Stomach (tissue), 9 donors: ENCODE measurements around the gene CETP. TPM values are rescaled to one million over a fixed set of nuclear protein-coding genes. Genes with fewer than 3 reads are reported as not detected.

ENCODE experiments used
- DNase-seq, 2 donors: peaks; one replicate each; pipeline versions ENCODE4 v3.0.0 to v3.0.0-alpha.2; 2013 to 2019
- H3K27ac ChIP-seq, 5 donors: fragments of 200-600 bp in 4 of 5; sonication (generic) in 4 of 5; one replicate each; pipeline ENCODE4 v1.5.1; 2013 to 2019; ENCODE audit warnings: mild to moderate bottlenecking in 1 of 5, moderate library complexity in 1 of 5
- H3K27me3 ChIP-seq, 3 donors: fragments of 200-600 bp; sonication (generic); one replicate each; pipeline ENCODE4 v1.5.1; 2017 to 2019; ENCODE audit warnings: mixed run types in 1 of 3
- H3K36me3 ChIP-seq, 4 donors: fragments of 200-600 bp; sonication (generic); 1 replicate in 3 of 4; 2 replicates in 1 of 4; pipeline ENCODE4 v1.5.1; 2016 to 2019
- H3K4me1 ChIP-seq, 4 donors: fragments of 200-600 bp; sonication (generic); one replicate each; pipeline ENCODE4 v1.5.1; 2016 to 2019
- H3K4me3 ChIP-seq, 4 donors: fragments of 200-600 bp; sonication (generic) in 3 of 4; one replicate each; pipeline ENCODE4 v1.5.1; 2016 to 2019; ENCODE audit warnings: mild to moderate bottlenecking in 1 of 4
- H3K9me3 ChIP-seq, 4 donors: fragments of 200-600 bp; sonication (generic); one replicate each; pipeline ENCODE4 v1.5.1; 2016 to 2019
- EP300 ChIP-seq: sonication (generic); formaldehyde crosslinking; IDR thresholded peaks from one replicate; pipeline ENCODE4 v1.6.1; 2017; ENCODE audit warnings: antibody characterized with exemption
- POLR2A ChIP-seq, 4 donors: fragments of 450-650 bp; IDR thresholded peaks; one replicate each; pipeline ENCODE4 v1.6.1; 2016; ENCODE audit warnings: antibody characterized with exemption in 4 of 4, control low read depth in 2 of 4, mild to moderate bottlenecking in 1 of 4, moderate library complexity in 1 of 4
- POLR2AphosphoS5 ChIP-seq, 3 donors: sonication (generic); formaldehyde crosslinking; IDR thresholded peaks; one replicate each; pipeline ENCODE4 v1.6.1; 2016; ENCODE audit warnings: antibody characterized with exemption in 3 of 3
- whole genome bisulfite sequencing, 5 donors: extraction: QIAGEN DNeasy Blood & Tissue Kit in 3 of 5; methylation state at CpG; one replicate each; pipeline versions ENCODE4 v1.1.5 to v1.1.7; 2013 to 2018; 5-methylcytosine and 5-hydroxymethylcytosine counted together
- intact Hi-C: fragments of 100-400 bp; cut with DNase I; formaldehyde crosslinking; loops from one replicate; pipeline ENCODE4 v1.15.1; 2023; ENCODE audit warnings: low total_unique reads
- polyA plus RNA-seq, 3 donors: library from polyadenylated mRNA; stranded (reverse); fragments of 200-250 nt; gene quantifications; one replicate each; pipeline ENCODE4 v1.2.3, GENCODE V29; 2013
- total RNA-seq, 5 donors: library from RNA; depleted of rRNA; stranded (reverse); fragments of >200 nt; gene quantifications; one replicate each; pipeline versions ENCODE4 v1.1.0 to v1.2.3, GENCODE V29; 2014 to 2016
- TF ChIP-seq, protein P1 (sequence below), 7 experiments: fragments of 450-650 bp in 4 of 7; fragments of 200-600 bp in 3 of 7; sonication (generic) in 3 of 7; IDR thresholded peaks; one replicate each; pipeline ENCODE4 v1.5.1; 2016 to 2019; ENCODE audit warnings: antibody characterized with exemption in 7 of 7, control low read depth in 2 of 7, mild to moderate bottlenecking in 1 of 7
- donor health status: healthy with polysubstance abuse.
- donor health status: Bipolar disorder and iron deficiency.
- donor health status: healthy.

CETP gene
- total and polyA plus RNA-seq, 8 donors: 0.18 to 2.9 (median 0.32) TPM; not detected in 4

DNA sequence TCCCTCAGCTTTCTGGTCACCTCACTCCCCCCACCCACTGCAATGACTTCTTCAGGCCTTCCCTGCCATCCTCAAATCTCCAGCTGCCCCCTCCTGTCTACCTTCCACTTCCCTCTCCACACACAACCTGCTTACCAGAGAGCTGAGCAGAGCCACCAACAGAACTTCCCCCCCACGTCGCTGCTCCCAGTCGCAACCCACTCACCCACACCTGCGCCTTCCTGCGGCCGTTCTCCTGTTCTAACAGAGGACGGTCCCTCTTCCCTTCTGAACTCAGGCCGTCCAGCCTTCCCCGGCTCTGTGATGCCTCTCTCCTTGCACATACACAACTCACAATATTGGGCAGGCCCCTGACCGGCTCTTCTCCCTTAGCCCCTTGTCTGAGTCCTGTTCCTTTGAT lies 14.0 kb downstream of the CETP start:
- intact Hi-C loops: no loop called here
- no peak for DNase-seq
- 83 to 95% (median 88%) methylated on average over 10 of the region's 10 CpGs for WGBS, 5 donors

DNA sequence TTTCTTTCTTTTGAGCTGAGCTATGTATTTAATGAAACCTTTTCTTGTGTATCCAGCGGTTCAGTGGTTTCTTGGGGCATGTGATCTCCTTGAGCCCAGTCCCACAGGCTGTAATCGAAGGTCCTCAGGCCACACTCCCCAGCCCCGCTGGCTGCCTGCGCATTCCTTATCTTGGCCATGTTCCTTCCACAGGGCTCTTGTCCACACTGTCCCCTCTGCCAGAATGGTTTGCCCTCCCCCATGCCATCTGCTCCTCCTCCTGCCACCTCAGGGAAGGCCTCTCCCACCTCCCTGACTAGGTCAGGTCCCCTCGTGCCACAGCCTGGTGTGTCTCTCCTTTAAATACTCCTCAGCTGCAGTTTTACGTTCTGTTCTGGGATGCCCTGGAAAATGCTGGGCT lies 15.5 kb downstream of the CETP start:
- no peaks in the 10 kb centered on the region for H3K9me3 ChIP-seq
- H3K27ac ChIP-seq: no peak overlapping the region
- H3K27me3 ChIP-seq: no peaks in the 10 kb centered on the region
- WGBS, 5 donors: 69 to 91% (median 81%) methylated on average over 6 of the region's 6 CpGs
- H3K4me1 ChIP-seq: peaks cover 0 to 4% (median 0%) of the 10 kb centered on the region in 4 donors
- TF ChIP-seq, protein P1, sequence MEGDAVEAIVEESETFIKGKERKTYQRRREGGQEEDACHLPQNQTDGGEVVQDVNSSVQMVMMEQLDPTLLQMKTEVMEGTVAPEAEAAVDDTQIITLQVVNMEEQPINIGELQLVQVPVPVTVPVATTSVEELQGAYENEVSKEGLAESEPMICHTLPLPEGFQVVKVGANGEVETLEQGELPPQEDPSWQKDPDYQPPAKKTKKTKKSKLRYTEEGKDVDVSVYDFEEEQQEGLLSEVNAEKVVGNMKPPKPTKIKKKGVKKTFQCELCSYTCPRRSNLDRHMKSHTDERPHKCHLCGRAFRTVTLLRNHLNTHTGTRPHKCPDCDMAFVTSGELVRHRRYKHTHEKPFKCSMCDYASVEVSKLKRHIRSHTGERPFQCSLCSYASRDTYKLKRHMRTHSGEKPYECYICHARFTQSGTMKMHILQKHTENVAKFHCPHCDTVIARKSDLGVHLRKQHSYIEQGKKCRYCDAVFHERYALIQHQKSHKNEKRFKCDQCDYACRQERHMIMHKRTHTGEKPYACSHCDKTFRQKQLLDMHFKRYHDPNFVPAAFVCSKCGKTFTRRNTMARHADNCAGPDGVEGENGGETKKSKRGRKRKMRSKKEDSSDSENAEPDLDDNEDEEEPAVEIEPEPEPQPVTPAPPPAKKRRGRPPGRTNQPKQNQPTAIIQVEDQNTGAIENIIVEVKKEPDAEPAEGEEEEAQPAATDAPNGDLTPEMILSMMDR (IDR thresholded peaks at IDR 0.05): no peak
- TF ChIP-seq POLR2A (IDR thresholded peaks at IDR 0.05): no peak
- TF ChIP-seq EP300: no peak
- no peak for TF ChIP-seq POLR2AphosphoS5 (IDR thresholded peaks at IDR 0.05)
- no peaks in the 10 kb centered on the region for H3K36me3 ChIP-seq
- DNase-seq: no peak
- H3K4me3 ChIP-seq: no peak overlapping the region
- intact Hi-C loops: no loop called here

More for the DNA sequence above, 14.0 kb downstream of the CETP start:
- H3K27me3 ChIP-seq: peaks cover 0 to 5% (median 0%) of the 10 kb centered on the region in 3 donors
- H3K4me3 ChIP-seq: no peak overlapping the region
- H3K4me1 ChIP-seq: peaks cover 0 to 4% (median 0%) of the 10 kb centered on the region in 4 donors
- H3K9me3 ChIP-seq: no peaks in the 10 kb centered on the region
- H3K27ac ChIP-seq: no peak overlapping the region
- TF ChIP-seq POLR2AphosphoS5 (IDR thresholded peaks at IDR 0.05) (no peak), POLR2A (IDR thresholded peaks at IDR 0.05) (no peak), EP300 (no peak)
- TF ChIP-seq, protein P1 (IDR thresholded peaks at IDR 0.05): no peak
- H3K36me3 ChIP-seq: no peaks in the 10 kb centered on the region

DNA sequence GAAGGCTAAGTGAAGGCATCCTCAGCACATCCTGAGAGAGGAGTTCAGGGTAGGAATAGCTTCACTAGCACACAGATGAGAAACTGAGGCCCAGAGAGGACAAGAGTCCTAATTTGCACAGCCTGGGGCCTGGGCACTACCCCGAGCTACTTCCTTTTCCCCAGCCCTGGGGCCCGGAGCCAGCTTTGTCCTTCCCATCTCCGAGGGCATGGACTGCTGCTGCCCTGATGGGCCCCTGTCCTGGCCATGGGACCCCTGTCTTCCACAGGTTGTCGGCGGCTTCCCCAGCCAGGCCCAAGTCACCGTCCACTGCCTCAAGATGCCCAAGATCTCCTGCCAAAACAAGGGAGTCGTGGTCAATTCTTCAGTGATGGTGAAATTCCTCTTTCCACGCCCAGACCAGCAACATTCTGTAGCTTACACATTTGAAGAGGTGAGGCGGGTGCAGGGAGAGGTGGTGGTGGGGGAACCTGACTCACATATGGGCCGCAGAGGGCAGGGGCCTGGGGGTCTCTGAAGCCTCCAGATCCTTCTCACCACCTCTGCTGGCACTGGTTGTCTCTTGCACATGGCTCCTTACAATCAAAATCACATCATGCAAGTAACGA lies 16.2 kb downstream of the CETP start:
- no peak overlapping the region for H3K27ac ChIP-seq
- H3K9me3 ChIP-seq: no peaks in the 10 kb centered on the region
- no peak overlapping the region for H3K4me3 ChIP-seq
- WGBS, 5 donors: 90 to 93% (median 92%) methylated on average over 11 of the region's 11 CpGs
- intact Hi-C loops: no loop called here
- no peaks in the 10 kb centered on the region for H3K36me3 ChIP-seq
- DNase-seq: no peak
- H3K27me3 ChIP-seq: no peaks in the 10 kb centered on the region
- TF ChIP-seq EP300: no peak
- TF ChIP-seq POLR2AphosphoS5 (IDR thresholded peaks at IDR 0.05): no peak
- TF ChIP-seq, protein P1 (IDR thresholded peaks at IDR 0.05): no peak
- no peak for TF ChIP-seq POLR2A (IDR thresholded peaks at IDR 0.05)
- H3K4me1 ChIP-seq: peaks cover 0 to 4% (median under 1%) of the 10 kb centered on the region in 4 donors

DNA sequence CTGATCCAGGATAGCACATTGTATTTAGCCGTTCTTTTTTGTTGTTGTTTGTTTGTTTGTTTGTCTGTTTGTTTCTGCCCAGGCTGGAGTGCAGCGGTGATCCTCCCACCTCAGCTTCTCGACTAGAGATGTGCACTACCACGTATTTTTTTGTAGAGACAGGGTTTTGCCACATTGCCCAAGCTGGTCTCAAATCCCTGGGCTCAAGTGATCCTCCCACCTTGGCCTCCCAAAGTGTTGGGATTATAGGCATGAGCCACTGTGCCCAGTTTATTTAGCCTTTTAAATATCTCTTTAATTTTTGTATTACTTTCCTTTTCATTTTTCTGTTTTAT lies 18.4 kb downstream of the CETP start:
- no peak for TF ChIP-seq POLR2A (IDR thresholded peaks at IDR 0.05)
- TF ChIP-seq POLR2AphosphoS5 (IDR thresholded peaks at IDR 0.05): no peak
- TF ChIP-seq EP300: no peak
- TF ChIP-seq, protein P1 (IDR thresholded peaks at IDR 0.05): no peak
- no peak overlapping the region for H3K27ac ChIP-seq
- peaks cover 0 to 22% (median 16%) of the 10 kb centered on the region in 4 donors for H3K4me1 ChIP-seq
- no peaks in the 10 kb centered on the region for H3K9me3 ChIP-seq
- H3K4me3 ChIP-seq: no peak overlapping the region
- DNase-seq: no peak
- 76 to 88% (median 78%) methylated on average over 4 of the region's 4 CpGs for WGBS, 5 donors
- intact Hi-C loops: no loop called here
- H3K27me3 ChIP-seq: no peaks in the 10 kb centered on the region
- H3K36me3 ChIP-seq: no peaks in the 10 kb centered on the region
